Caki2 (cell line): Measurements from ENCODE around the gene DBI. TPM values are rescaled to one million over a fixed set of nuclear protein-coding genes. Genes with fewer than 3 reads are reported as not detected.
"Not testable (repeated sequence)": the region's sequence is repeated elsewhere in the genome, so short reads cannot be mapped to it uniquely, and the experiment has no call there.

Experiments used
- DNase-seq: peaks from one replicate; pipeline ENCODE4 v3.0.0-alpha.2; 2015; ENCODE audit warnings: low read depth
- in situ Hi-C: cut with HindIII; loops from 2 replicates; pipeline ENCODE4 v1.10.0; 2016; ENCODE audit warnings: low sequenced_read_pairs, low pct_unique_long_range_greater_than_20kb, mixed read lengths
- total RNA-seq: library from RNA; depleted of rRNA; stranded (reverse); fragments of >200 nt; shearing (Covaris generic); gene quantifications from 2 replicates; pipeline ENCODE4 v1.2.3, GENCODE V29; 2014; ENCODE audit warnings: low replicate concordance

DBI gene
- total RNA-seq, 1 experiment from 2014 or later: 107 TPM

DNA sequence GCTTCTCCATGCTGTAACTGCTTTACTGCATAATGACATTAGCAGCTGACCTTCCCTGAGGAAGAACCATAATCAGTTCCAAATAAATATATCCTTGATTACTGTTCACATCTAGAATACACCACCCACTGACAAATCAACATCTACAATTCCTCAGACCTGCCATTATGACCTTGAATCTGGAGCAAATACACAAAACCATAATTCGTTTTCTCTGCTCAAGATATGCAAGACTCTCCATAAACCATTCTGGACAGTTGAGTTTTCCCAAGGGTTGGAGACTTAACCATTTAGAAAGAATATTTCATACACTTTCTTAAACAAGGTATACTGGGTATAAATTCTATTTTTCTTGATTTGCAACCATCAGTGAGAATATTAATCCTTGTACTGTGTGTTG is 11.9 kb upstream of the DBI start:
- in situ Hi-C loops: no loop called here
- no peak for DNase-seq

DNA sequence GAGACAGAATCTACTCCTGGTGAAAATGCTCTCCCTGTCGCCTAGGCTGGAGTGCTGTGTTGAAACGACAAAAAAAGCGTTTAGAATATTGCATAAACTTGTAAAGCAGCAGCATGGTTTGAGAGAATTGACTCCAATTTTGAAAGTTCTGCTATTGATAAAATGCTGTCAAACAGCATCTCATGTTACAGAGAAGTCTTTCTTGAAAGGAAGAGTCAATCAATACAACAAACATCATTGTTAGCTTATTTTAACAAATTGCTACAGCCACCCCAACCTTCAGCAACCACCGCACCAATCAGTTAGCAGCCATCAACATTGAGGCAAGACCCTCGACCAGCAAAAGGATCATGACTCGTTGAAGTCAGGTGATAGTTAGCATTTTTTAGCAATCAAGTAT is 7.0 kb upstream of the DBI start:
- in situ Hi-C loops: no loop called here
- DNase-seq: no peak

DNA sequence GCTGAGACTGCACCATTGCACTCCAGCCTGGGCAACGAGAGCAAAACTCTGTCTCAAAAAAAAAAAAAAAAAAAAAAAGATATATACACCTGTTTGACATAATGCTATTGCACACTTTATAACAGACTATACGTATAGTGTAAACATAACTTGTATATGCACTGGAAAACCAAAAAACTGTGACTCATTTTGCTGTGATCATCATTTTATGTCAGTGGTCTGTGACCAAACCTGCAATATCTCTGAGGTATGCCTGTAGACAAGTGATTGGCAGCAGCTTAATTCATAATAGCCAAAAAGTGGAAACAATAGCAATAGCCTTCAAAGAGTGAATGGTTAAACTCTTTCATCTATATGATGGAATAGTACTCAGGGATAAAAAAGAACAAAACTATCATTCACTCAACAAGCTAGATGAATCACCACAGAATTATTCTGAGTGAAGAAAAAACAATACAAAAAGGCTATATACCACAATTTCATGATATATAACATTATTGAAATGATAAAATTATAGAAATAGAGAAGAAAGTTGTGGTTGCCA is 6.3 kb upstream of the DBI start:
- no peak for DNase-seq
- in situ Hi-C loops: no loop called here

DNA sequence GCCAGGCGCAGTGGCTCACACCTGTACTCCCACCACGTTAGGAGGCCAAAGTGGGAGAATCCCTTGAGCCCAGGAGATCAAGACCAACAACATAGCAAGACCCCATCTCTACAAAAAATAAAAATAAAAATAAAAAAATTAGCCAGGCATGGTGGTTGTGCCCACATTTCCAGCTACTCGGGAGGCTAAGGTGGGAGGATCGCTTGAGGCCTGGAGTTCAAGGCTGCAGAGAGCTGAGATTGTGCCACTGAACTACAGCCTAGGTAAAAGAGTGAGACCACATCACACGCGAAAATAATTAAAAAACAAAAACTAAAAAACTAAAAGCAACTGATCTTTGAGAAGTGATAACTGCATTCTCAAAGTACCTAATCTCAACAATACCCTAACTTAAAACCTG is 2.0 kb upstream of the DBI start:
- in situ Hi-C loops: no loop called here
- DNase-seq: no peak

DNA sequence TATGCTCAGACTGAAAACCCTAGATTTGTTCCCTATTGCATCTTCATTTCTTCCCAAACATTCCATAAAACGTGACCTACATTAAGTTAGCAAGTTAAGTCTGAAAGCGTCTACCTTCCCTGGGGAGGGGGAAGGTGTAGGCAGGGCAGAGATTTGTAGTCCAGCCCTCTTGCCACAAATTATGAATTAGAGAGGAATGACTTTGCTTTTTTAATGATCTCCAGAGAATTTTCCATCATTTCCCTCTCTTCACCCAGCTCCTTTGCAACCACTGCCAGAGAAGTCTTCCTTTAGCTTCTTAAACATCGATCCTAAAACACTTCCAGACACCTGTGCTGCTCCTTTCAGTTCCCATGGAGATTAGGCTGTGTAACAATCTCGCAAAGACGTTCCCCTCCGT is 1.3 kb upstream of the DBI start:
- in situ Hi-C loops: no loop called here
- no peak for DNase-seq

DNA sequence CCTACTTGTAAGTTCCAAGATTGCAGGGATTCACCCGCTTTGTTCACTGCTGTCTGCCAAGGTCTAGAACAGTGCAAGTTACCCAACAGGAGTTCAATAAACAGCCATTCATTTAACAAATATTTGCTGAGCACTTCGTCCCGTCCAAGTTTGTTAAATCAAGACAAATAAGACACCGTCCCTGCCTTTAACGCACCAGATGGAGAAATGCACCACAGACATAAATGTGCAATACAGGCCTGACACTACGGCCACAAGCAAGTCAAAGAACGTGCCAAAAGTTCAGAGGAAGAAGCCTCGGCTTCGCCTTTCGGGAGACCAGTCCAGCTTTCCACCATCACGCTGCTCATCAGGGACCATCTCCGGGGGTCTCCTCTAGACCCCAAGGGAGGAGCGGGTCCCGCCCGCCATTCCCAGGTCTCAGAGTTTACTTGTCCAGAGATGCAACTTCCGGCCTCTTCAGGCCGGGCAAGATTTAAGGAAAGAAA is 572 bp upstream of the DBI start:
- in situ Hi-C loops: no loop called here
- no peak for DNase-seq

DNA sequence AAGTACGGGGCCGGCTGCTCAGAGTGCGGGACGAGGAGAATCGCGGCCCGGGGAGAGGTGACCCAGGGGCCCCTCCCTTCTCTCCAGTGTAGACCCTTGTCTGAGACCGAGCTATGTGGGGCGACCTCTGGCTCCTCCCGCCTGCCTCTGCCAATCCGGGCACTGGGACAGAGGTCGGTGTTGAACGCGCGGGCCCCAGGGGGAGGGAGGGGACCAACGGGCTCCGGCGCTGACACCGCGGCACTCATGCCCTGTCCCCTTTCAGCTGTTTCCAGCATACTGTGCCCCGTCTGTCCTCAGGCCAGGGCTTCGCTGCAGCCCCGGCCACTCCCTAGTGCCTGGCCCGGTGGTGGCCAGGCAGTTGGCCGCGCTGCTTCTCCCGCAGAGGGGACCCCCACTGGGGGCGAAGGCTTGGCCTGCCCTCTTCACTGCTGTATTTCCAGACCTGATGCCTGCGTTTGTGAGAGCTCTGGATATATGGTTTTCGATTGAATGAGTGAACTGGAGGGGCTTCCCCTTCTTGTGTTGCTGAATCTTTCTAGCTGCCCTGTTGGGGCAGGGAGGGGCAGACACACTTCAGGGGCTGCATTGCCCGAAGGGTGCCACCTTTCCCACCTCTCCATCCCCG is 809 bp downstream of the DBI start:
- DNase-seq: peak; percentile 46
- in situ Hi-C loops: no loop called here

DNA sequence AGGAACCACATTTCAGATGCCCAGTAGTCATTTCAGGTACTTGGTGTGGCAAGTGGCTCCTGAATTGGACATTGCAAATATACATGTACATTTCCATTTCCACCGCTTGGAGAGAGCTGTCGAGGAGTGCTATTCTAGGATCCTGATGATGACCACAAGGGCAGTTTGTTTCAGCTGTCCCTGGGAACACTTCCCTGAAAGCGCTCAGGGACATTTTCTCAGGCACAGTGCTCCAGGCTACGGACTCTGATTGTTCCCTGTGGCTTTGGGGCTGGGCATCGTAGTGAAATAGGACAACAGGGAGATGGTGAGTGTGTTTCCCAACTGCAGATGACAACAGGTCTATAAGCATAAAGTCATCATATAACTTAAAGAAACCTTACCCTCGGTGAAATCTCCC is 3.1 kb downstream of the DBI start:
- DNase-seq: no peak
- in situ Hi-C loops: no loop called here

DNA sequence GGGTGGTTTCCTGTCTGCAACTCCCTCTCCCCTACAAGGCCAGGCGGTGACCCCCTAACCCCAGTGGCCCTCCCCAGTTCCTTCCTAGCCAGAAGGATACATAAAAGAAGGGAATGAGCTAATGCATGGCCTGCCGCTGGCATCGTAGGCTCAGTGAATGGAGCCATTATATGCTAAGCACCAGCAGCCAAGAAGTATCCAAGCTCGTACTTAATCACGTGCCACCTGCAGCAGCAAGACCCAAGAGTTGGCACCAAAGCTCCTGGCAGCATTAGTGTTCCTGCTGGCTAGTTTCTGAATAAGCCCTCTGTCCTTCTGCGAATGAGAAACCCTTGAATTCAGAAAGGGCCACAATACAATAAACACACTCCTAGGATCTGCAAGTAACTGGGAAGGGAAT is 4.3 kb downstream of the DBI start:
- DNase-seq: no peak
- in situ Hi-C loops: no loop called here

DNA sequence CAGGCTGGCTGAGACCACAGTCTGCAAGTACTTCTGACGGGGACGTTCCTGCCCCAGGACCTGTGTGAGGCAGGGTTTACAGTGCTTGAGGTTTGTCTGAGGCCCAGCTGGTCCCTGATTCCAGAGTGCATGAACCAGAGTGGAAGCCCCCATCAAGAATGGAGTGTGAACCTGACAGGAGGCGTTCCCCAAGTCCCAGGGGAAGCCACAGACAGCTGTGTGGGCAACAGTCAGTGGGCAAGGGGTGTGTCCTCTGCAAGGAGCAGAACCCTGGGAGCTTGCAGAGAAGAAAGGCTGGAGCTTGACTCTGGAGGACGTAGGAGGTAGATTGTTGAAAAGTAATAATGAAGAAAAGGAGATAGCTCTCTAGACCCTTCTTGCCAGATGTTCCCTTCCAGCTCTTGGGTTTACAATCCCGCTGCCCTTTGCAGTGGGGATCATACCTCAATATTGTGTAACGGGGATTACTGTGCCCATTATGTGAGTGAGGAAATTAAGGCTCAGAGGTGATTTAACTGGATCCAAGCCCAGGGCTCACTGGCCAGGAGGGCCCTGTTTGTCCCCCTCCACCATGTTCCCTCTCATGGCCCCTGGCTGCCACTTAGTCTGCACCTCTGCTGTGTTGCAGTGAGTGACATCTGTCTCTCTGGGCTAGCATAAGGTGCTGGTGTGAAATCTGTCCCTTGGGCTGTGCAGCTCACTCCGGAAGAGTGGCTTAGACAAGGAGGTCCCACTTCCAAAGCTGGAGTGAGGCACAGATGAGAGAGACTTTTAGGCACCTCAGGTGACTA is 6.2 kb downstream of the DBI start:
- in situ Hi-C loops: no loop called here
- DNase-seq: no peak

DNA sequence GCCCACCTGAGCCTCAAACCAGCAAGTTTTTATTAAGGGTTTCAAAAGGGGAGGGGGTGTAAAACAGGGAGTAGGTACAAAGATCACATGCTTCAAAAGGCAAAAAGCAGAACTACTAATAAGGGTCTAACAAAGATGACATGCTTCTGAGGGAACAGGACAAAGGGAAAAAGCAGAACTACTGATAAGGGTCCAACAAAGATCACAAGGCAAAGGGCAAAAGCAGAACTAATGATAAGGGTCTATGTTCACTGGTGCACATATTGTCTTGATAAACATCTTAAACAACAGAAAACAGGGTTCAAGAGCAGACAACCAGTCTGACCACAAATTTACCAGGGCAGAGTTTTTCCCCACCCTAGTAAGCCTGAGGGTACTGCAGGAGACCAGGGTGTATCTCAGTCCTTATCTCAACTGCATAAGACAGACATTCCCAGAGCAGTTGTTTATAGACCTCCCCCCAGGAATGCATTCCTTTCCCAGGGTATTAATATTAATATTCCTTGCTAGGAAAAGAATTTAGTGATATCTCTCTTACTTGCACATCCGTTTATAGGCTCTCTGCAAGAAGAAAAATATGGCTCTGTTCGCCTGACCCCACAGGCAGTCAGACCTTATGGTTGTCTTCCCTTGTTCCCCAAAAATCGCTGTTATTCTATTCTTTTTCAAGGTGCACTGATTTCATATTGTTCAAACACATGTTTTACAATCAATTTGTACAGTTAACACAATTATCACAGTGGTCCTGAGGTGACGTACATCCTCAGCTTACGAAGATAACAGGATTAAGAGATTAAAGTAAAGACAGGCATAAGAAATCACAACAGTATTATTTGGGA is 7.3 kb downstream of the DBI start:
- in situ Hi-C loops, DNase-seq: not testable (repeated sequence)

DNA sequence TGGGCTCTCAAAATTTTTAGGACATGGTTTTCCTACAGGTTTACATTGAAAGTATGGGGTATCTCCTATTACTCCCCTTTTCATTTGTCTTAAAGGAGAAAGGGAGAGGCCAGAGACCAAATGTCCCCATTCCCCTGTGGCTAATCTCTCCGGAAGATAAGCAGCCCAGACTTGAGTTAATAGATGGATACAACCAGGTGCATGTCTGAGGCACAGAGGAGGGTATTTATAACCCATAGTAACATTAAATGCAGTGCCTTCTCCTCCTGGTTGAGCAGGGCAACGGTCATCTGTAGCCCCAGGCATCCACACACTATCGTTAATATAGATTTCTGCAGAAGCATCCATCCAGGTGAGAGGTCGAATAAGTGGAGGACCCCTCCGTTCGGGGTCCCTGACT is 9.6 kb downstream of the DBI start:
- in situ Hi-C loops, DNase-seq: not testable (repeated sequence)

DNA sequence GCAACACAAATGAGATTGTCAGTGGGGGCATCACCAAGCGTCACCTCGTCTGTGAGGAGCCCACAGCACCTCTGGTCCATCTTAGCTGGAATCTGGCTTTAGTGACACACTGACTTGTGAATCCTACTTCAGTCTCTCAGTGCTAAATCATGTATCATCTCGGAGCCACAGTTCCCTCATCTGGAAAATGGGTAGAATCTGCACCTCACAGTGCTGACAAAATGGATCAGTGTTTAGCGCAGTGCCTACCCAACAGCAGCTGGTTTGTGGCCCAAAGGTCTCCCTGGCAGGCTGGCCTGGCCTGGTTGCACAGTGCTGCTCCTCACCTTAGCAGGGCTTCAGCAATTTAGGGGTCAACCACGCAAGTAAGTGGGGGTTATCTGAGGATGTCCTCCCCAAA is 10.0 kb downstream of the DBI start:
- in situ Hi-C loops: no loop called here
- DNase-seq: no peak

DNA sequence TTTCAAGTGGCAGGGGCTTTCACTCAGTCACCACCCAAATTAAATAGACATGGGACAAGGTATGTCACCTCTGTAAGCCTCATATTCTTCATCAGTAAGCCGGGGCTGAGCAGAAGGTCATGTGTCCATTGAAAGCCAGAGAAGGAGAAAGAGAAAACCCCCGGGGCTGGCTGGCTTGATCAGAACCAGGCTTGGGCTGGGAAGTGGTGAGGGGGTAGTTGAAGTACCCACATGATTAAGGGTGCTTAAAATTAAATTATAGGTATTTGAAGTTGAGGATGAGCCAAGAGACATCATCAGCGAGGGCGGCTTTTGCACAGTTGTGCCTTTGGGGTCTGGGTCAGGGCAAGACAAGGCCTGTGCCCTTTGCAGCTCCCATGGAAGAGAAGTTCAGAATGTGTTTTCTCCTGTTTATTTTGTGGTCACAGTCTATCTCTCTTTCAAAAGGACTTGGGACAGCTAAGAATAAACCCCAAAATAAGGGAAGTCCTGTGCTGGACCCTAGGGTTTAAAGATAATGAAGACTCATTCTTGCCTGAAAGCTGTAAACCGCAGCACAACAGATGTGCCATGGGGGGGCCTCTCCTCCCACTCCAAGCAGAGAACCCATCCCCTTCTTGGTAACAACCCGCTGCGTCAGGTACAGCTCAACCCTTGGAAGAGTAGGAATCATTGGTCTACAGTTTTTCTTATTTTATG is 10.7 kb downstream of the DBI start:
- in situ Hi-C loops: no loop called here
- no peak for DNase-seq

DNA sequence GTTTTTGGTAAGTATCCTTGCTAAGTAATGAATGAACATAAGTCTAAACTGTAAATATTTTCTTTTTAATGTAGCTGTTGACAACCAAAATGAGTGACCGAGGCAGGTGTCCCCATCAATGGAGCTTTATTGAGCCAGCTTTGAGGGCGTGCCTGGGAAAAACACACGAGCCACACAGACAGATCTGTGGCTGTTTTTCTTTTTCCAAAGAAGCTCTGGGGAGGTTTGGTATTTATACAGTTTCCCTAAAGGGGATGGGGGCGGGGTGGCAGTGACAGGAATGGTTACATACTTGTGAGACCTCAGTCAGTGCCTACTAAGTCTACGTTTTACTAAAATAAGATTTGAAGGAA is 11.2 kb downstream of the DBI start:
- in situ Hi-C loops: no loop called here
- DNase-seq: no peak

DNA sequence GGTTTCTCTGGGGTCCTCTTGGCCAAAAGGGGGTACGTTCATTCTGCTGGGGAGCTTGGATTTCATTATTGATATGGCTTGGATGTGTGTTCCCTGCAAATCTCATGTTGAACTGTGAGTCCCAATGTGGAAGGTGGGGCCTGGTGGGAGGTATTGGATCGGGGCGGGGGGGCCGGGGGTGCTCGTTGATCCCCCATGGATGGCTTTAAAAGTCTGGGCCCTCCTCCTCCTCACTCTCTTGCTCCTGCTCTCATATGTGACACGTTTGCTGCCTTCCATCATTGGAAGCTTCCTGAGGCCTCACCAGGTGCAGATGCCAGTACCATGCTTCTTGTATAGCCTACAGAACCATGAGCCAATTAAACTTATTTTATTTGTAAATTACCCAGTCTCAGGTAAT is 11.8 kb downstream of the DBI start:
- no peak for DNase-seq
- in situ Hi-C loops: no loop called here

DNA sequence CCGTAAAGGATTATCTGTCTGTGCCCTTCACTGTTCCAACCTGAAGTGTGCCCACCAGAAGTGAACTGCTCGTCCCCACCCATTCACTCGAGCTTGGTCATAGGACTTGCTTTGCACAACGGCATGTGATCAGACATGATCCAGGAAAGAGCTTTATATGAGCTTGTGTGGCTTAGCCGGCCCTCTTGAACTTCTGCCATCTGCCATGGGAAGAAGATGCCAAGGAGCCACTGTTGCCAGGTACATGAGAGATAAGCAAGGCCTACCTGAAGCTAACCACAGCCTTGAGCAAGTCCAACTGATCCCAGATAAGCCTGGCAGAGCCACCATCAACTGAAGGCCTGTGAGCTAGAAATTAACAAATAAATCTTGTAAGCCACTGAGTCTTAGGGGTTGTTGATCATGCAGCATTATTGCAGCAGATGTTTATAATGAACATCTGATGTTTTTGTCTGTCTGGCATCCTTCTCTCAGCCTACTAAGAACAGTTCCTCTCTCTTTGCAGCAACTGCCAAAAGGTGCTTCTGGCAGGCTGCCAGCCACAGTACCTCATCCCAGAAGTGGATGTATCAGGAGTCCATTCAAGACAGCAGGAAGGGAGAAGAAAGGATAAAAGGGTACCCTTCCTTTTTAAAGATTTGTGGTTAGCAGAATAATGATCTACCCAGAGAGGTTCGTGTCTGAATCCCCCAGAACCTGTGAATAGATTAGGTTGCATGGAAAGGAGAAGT is 16.8 kb downstream of the DBI start:
- DNase-seq: no peak

DNA sequence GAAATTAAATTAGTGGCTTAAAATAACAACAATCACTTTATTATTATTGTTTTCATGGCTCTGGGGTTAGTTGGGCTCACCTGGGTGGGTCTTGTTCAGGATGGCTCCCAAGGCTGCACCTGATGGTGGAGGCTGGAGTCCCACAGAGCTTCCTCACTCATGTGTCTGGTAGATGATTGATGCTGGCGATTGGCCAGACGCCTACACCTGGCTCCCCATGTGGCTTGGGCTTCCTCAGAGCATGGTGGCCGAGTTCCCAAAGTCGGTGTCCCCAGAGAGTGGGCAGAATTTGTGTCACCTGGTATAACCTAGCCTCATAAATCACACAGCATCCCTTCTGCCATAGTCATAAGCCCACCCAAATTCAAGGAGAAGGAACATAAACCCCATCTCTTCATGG is 18.2 kb downstream of the DBI start:
- in situ Hi-C loops: no loop called here
- DNase-seq: no peak

More for the DNA sequence above, 16.8 kb downstream of the DBI start:
- in situ Hi-C loops: no loop called here
